Heart left ventricle (tissue), 16 donors: Measurements from ENCODE around the gene RXFP2. TPM values are rescaled to one million over a fixed set of nuclear protein-coding genes. Genes with fewer than 3 reads are reported as not detected.

Source experiments
- ATAC-seq, 4 donors: fragments of 200-7000 bp; cut with Tn5 transposase; one replicate each; pipeline ENCODE4 v1.9.1; 2020 to 2022; ENCODE audit warnings: moderate library complexity in 4 of 4, mild to moderate bottlenecking in 3 of 4, moderate number of reproducible peaks in 1 of 4
- DNase-seq, 5 donors: peaks; one replicate each; pipeline ENCODE4 v3.0.0-alpha.2; 2020
- H3K27ac ChIP-seq, 12 donors: fragments of 200-600 bp; sonication (generic) in 4 of 12; one replicate each; pipeline versions ENCODE4 v1.5.0 to v1.8.0; 2016 to 2022; ENCODE audit warnings: mild to moderate bottlenecking in 2 of 12
- H3K27me3 ChIP-seq, 9 donors: fragments of 200-600 bp; sonication (generic) in 2 of 9; one replicate each; pipeline versions ENCODE4 v1.5.1 to v1.8.0; 2016 to 2022; ENCODE audit warnings: mild to moderate bottlenecking in 3 of 9
- H3K36me3 ChIP-seq, 9 donors: fragments of 200-600 bp; sonication (generic) in 2 of 9; one replicate each; pipeline versions ENCODE4 v1.5.0 to v1.8.0; 2018 to 2022; ENCODE audit warnings: mild to moderate bottlenecking in 2 of 9
- H3K4me1 ChIP-seq, 12 donors: fragments of 200-600 bp; sonication (generic) in 4 of 12; one replicate each; pipeline versions ENCODE4 v1.5.0 to v1.8.0; 2016 to 2022; ENCODE audit warnings: mild to moderate bottlenecking in 3 of 12
- H3K4me3 ChIP-seq, 12 donors: fragments of 200-600 bp; sonication (generic) in 4 of 12; one replicate each; pipeline versions ENCODE4 v1.5.0 to v1.8.0; 2017 to 2022; ENCODE audit warnings: mild to moderate bottlenecking in 9 of 12, moderate library complexity in 4 of 12
- H3K9me3 ChIP-seq, 12 donors: fragments of 200-600 bp; sonication (generic) in 4 of 12; one replicate each; pipeline versions ENCODE4 v1.5.0 to v1.8.0; 2016 to 2022; ENCODE audit warnings: mild to moderate bottlenecking in 1 of 12
- CTCF ChIP-seq, 12 donors: fragments of 200-600 bp; sonication (generic) in 4 of 12; IDR thresholded peaks; one replicate each; pipeline versions ENCODE4 v1.5.0 to v1.8.0; 2018 to 2022; ENCODE audit warnings: antibody characterized with exemption in 12 of 12, mild to moderate bottlenecking in 5 of 12
- POLR2A ChIP-seq, 2 donors: fragments of 450-650 bp; IDR thresholded peaks; one replicate each; pipeline ENCODE4 v1.6.1; 2017; ENCODE audit warnings: antibody characterized with exemption in 2 of 2, mild to moderate bottlenecking in 2 of 2, moderate library complexity in 2 of 2
- WGBS, 4 donors: extraction: QIAGEN DNeasy Blood & Tissue Kit in 2 of 4; methylation state at CpG; one replicate each; pipeline versions ENCODE4 v1.1.5 to v1.1.7; 2013 to 2018; 5-methylcytosine and 5-hydroxymethylcytosine counted together
- intact Hi-C, 10 donors: fragments of 100-400 bp; cut with DNase I; formaldehyde crosslinking; loops; one replicate each; pipeline versions ENCODE4 v1.11.1 to v1.14.2; 2022
- polyA plus RNA-seq, 2 donors: library from polyadenylated mRNA; stranded (reverse); fragments of 200-250 nt; gene quantifications; one replicate each; pipeline ENCODE4 v1.2.3, GENCODE V29; 2013
- total RNA-seq, 9 donors: library from RNA; depleted of rRNA in 2 of 9; stranded (reverse); fragments of >200 nt in 2 of 9; fragmentation: NEBNext Ultra II Directional in 3 of 9; extraction: Animal tissue kit (Norgen Biotek cat#: 25700) in 3 of 9; gene quantifications; one replicate each; pipeline versions ENCODE4 v1.1.0 to v1.2.4, GENCODE V29; 2016 to 2023
- donor health status: ischemic (EF 13 %, LVEDD 7.1; RV severe dilation, severe dysfunction).
- donor health status: healthy with polysubstance abuse.
- donor health status: DM: no; HTN: yes; CAD: no.
- donor health status: DM: no; HTN: no; CAD: no.
- donor health status: ischemic (EF 25% LVEDD 6.9; RV normal size, moderate dysfunction).
- donor health status: ischemic (EF 25% LVEDD 5.7; RV mildly dilated, moderate dysfunction).
- donor health status: healthy.
- donor health status: DM: yes; HTN: yes; CAD: no.
- donor health status: ischemic (EF 35%, LVEDD 5.7; RV mildly dilated, moderate dysfunction).
- donor health status: nonischemic (EF 11% LVEDD 7.7; RV severe dilation, severe dysfunction).
- donor health status: DM: yes; HTN: yes; CAD: no.
- donor health status: PGD.
- donor health status: ischemic (EF 29% LVEDD 5.4; RV normal size, mild dysfunction).
- donor health status: nonischemic (EF 23%, LVEDD 6.1; RV moderate dilation, normal function).

Gene RXFP2
- total and polyA plus RNA-seq, 11 donors, result not detected

GRCh38 chr13:31790992-31791391 lies 51.7 kb downstream of the RXFP2 start:
- peaks cover 0 to 4% (median 0%) of the 10 kb centered on the region in 12 donors for H3K4me1 ChIP-seq
- 61 to 78% (median 72%) methylated on average over 2 of the region's 2 CpGs for WGBS, 4 donors
- intact Hi-C loops, result loop anchor here in 3 of 10 donors (5.0 to 10.0 kb wide), 3 partner anchors 246 to 556 kb away; no protein-coding TSS in a partner anchor
- no peak for ATAC-seq
- H3K9me3 ChIP-seq, result no peaks in the 10 kb centered on the region
- TF ChIP-seq CTCF (IDR thresholded peaks at IDR 0.05), result no peak
- no peak for TF ChIP-seq POLR2A (IDR thresholded peaks at IDR 0.05)
- DNase-seq, result no peak
- no peaks in the 10 kb centered on the region for H3K27me3 ChIP-seq
- no peaks in the 10 kb centered on the region for H3K36me3 ChIP-seq
- H3K4me3 ChIP-seq, result no peak overlapping the region
- H3K27ac ChIP-seq, result no peak overlapping the region

- ATAC-seq (no peak), DNase-seq (no peak)
- no peaks in the 10 kb centered on the region for H3K9me3 ChIP-seq
- intact Hi-C loops, result loop anchor here in 3 of 10 donors (5.0 to 10.0 kb wide), 3 partner anchors 248 to 558 kb away; no protein-coding TSS in a partner anchor
- peaks cover 0 to 5% (median 0%) of the 10 kb centered on the region in 12 donors for H3K4me1 ChIP-seq
- no peak overlapping the region for H3K4me3 ChIP-seq
- H3K36me3 ChIP-seq, result no peaks in the 10 kb centered on the region
- TF ChIP-seq CTCF (IDR thresholded peaks at IDR 0.05), result no peak
- TF ChIP-seq POLR2A (IDR thresholded peaks at IDR 0.05), result no peak
- no peaks in the 10 kb centered on the region for H3K27me3 ChIP-seq
- no peak overlapping the region for H3K27ac ChIP-seq
Observed at GRCh38 chr13:31793246-31793645, 53.9 kb downstream of the RXFP2 start.

GRCh38 chr13:31794452-31794851 lies 55.1 kb downstream of the RXFP2 start:
- WGBS, 4 donors, result 76 to 97% (median 93%) methylated on average over 3 of the region's 3 CpGs
- peaks cover 0 to 5% (median 0%) of the 10 kb centered on the region in 12 donors for H3K4me1 ChIP-seq
- H3K9me3 ChIP-seq, result no peaks in the 10 kb centered on the region
- ATAC-seq (peak in 3 of 4 donors; percentile 16 to 60 (median 52)), DNase-seq (no peak)
- H3K27me3 ChIP-seq, result no peaks in the 10 kb centered on the region
- no peaks in the 10 kb centered on the region for H3K36me3 ChIP-seq
- intact Hi-C loops, result loop anchor here in 3 of 10 donors (5.0 to 10.0 kb wide), 3 partner anchors 250 to 560 kb away; no protein-coding TSS in a partner anchor
- TF ChIP-seq POLR2A (IDR thresholded peaks at IDR 0.05), result no peak
- no peak for TF ChIP-seq CTCF (IDR thresholded peaks at IDR 0.05)
- H3K27ac ChIP-seq, result no peak overlapping the region
- H3K4me3 ChIP-seq, result no peak overlapping the region

GRCh38 chr13:31797154-31797775 lies 57.9 kb downstream of the RXFP2 start:
- TF ChIP-seq CTCF (IDR thresholded peaks at IDR 0.05) (peak in 10 of 12 donors; percentile 7 to 59 (median 42)), POLR2A (IDR thresholded peaks at IDR 0.05) (no peak)
- Histone ChIP-seq H3K9me3 (no peaks in the 10 kb centered on the region), H3K27me3 (no peaks in the 10 kb centered on the region), H3K36me3 (no peaks in the 10 kb centered on the region), H3K4me3 (no peak overlapping the region), H3K27ac (no peak overlapping the region), H3K4me1 (peaks cover 0 to 8% (median 0%) of the 10 kb centered on the region in 12 donors)
- intact Hi-C loops, result loop anchor here in 5 of 10 donors (1.0 to 10.0 kb wide), 4 partner anchors 252 to 562 kb away; no protein-coding TSS in a partner anchor
- DNase-seq, result no peak
- ATAC-seq, result peak in 1 of 4 donors; percentile 61
- 35 to 43% (median 37%) methylated on average over 7 of the region's 7 CpGs for WGBS, 4 donors
